ENCODE data around the gene GLRX2. TPM values are rescaled to one million over a fixed set of nuclear protein-coding genes. Genes with fewer than 3 reads are reported as not detected.
"Not testable (repeated sequence)": the region's sequence is repeated elsewhere in the genome, so short reads cannot be mapped to it uniquely, and the experiment has no call there.

The GLRX2 gene, protein sequence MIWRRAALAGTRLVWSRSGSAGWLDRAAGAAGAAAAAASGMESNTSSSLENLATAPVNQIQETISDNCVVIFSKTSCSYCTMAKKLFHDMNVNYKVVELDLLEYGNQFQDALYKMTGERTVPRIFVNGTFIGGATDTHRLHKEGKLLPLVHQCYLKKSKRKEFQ
- total RNA-seq (2014; rRNA removed; shearing (Covaris generic); ENCODE audit: low replicate concordance), result 58.9 and 161 TPM in 2 replicates

DNA sequence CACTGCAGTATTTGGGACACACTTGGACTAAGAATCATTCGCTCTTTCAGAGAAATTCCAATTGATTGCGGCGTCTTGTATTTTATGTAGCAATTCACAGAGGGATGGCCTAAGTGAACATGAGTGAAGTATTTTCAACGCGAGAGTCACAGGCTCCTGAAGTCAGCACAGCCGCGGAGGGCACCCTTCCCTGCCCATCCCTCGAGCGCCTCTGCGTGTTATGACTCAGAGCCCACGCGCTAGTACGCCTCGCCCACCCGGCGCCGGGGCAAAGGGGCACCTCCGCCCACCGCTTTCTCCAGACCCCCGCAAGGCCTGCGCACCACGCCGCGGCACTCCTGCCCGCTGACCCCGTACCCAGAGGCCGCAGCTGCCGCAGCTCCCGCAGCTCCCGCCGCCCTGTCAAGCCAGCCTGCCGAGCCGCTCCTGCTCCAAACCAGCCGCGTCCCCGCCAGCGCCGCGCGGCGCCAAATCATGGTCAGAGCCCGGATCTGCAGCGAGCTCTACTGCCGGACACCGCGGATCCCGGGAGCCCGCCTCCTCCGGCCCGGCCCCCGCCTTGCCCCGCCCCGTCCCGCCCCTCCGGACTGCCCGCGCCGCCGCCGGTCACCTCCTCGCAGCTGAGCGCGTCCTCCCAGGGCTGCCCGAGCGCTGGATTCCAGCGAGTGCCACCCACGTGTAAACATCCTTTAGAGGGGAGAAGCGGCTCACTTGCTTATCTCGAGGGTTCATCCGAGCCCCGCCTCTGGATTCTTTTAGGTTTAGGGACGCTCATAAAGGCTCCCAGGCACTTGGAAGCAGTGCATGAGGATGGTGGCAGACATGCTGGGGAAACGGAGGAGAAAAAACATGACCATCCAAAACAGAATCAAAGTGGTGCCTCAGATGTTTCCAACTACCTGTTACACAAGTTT, at the start of gene GLRX2:
Gene GLRX2 (minus strand): TSS at position 508 of the 914 bp plus-strand sequence. CDS start 32 bp downstream, at position 476.
- no peaks in the 10 kb centered on the region for H3K9me3 ChIP-seq
- H3K4me3 ChIP-seq, result peak within 1 kb of the TSS; percentile 80
- H3K36me3 ChIP-seq, result peaks cover 8% of the 10 kb centered on the region
- H3K27me3 ChIP-seq, result no peaks in the 10 kb centered on the region
- DNase-seq, result peak; percentile 94

DNA sequence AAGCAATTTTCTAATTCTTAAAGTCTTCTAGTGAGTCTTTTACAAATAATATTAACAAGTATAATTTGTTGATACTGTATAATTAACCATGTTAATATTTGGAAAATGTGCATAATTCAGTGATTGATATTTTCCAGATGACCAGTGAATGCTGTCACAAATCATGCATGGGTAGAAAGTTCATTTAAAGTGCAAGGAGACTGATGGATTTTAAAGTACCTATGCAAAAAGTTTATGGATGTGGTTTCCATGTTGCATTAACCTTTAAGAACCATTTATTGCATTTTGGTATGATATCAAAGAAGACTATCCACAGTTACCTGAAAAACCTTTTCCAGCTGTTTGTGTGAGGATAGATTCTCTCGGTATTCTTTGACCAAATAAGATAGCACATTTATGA, 39.8 kb upstream of the GLRX2 start:
- no peak for DNase-seq
- Histone ChIP-seq H3K27me3 (no peaks in the 10 kb centered on the region), H3K36me3 (peaks cover 64% of the 10 kb centered on the region), H3K4me3 (no peak overlapping the region), H3K9me3 (no peaks in the 10 kb centered on the region)

DNA sequence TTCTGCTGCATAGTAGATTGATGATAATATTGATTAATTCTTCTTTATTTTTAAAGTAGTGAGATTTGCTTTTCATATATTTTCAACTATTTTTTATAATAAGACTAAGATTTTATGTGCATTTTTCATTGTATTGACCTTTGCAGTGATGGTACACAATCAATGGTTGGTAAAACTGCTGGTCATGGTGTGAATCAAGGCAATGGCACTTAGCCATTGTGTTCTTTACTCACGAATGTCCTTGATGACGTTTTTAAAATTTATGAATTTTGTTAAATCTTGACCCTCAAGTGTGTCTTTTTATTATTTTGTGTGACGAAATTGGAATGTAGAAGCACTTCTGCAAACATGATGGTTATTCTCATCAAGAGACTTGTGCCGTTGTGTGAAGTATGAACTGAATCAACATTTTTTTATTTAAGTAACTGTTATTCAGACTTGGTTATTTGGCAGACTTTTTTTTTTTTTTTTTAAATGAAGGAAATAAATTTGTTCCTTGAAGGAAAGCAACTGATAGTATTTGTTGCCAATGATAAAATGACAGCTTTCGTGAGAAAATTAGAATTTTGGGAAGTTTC, 39.2 kb upstream of the GLRX2 start:
- H3K27me3 ChIP-seq, result no peaks in the 10 kb centered on the region
- H3K9me3 ChIP-seq, result no peaks in the 10 kb centered on the region
- no peak for DNase-seq
- no peak overlapping the region for H3K4me3 ChIP-seq
- H3K36me3 ChIP-seq, result peaks cover 68% of the 10 kb centered on the region

DNA sequence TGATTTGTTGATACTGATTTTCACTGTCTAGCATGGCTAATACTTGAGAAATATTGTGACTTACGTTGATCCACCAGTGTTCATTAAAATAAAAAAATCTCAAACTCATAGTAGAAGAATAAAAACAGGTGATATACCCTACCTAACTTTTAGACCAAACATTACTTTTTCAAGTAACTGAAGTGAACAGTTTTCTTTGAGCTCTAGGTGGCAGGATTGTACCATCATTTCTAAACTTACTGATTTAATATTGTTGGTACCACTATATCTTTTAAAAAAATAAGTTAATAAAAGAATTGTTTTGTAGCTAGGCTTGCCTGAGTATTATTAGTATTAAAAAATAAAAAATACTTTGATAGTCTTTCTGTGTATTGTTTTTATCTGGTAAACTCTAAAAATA, 38.1 kb upstream of the GLRX2 start:
- Histone ChIP-seq H3K9me3 (no peaks in the 10 kb centered on the region), H3K36me3 (peaks cover 70% of the 10 kb centered on the region), H3K4me3 (no peak overlapping the region), H3K27me3 (no peaks in the 10 kb centered on the region)
- no peak for DNase-seq

DNA sequence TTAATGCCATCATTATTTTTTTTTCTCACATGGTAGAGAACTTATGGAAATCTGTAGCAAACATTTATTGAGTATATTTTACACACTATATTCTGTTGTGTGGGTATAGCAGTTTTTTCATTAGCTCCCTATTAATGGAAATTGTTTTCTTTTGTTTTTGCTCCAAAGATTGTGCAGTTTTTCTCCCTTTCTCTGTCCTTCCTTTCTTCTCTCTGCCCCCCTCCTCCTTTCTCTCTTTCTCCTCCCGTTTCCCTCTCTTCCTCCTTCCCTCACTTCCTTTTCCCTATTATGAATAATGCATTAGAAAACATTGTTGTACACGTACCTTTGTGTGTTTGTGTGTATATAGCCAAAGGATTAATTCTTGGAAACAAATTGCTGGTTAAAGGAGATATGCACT, 37.2 kb upstream of the GLRX2 start:
- H3K4me3 ChIP-seq, result no peak overlapping the region
- H3K36me3 ChIP-seq, result peaks cover 68% of the 10 kb centered on the region
- H3K27me3 ChIP-seq, result no peaks in the 10 kb centered on the region
- no peaks in the 10 kb centered on the region for H3K9me3 ChIP-seq
- DNase-seq, result no peak

DNA sequence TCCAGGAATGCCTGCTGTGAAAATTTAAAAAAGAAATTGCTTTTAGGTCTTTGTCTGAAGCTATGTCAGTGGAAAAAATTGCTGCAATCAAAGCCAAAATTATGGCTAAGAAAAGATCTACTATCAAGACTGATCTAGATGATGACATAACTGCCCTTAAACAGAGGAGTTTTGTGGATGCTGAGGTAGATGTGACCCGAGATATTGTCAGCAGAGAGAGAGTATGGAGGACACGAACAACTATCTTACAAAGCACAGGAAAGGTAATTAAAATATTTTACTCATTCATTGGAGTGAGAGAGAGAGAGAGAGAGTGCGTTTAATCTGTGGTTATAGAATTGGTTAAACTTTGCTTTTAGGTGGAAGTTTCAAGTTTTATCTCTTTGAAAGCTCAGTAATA, 36.6 kb upstream of the GLRX2 start:
- Histone ChIP-seq H3K36me3 (peaks cover 66% of the 10 kb centered on the region), H3K4me3 (no peak overlapping the region), H3K27me3 (no peaks in the 10 kb centered on the region), H3K9me3 (no peaks in the 10 kb centered on the region)
- DNase-seq, result no peak

DNA sequence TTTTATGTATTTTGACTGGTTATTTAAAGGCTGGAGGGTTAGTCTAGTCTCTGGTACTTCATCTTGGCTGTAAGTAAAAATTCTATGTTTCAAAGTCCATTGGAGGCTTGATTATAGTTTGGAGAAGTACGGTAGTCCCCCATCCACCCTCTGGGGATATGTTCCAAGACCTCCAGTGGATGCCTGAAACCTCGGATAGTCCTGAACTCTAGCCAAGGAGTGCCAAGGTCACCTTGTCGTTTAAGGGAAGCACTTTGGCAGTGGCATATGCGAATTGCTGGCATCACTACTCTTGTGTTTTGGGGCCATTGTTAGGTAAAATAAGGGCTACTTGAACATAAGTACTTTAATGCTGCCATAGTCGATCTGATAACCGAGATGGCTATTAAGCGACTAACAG, 35.0 kb upstream of the GLRX2 start:
- no peaks in the 10 kb centered on the region for H3K27me3 ChIP-seq
- peaks cover 67% of the 10 kb centered on the region for H3K36me3 ChIP-seq
- H3K4me3 ChIP-seq, result no peak overlapping the region
- H3K9me3 ChIP-seq, result no peaks in the 10 kb centered on the region
- no peak for DNase-seq

DNA sequence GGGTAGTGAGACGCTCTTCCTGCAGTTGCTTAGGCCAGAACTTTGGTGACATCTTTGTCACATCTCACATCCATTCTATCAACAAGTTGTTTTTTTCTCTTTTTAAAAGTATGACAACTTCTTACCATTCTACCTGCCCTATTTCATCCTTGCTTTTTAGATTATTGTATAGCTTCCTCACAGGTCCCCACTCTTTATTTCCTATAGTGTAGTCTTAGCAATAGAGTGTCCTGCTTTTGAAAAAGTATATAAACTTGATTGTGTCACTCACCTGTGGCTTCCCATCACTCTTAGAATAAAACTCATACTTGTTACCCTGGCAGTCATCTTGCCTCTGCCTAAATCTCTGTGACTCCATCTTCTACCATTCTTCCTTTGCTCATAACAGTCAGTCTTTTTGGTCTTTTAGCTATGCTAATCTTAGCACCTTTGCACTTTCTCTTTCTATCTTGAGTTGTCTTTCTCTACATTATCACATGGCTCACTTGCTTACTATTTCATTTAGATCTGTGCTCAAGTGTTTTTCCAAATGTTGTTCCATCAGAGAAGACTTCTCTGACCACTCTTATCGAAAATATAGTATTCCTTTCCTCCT, 26.1 kb upstream of the GLRX2 start:
- peaks cover 53% of the 10 kb centered on the region for H3K36me3 ChIP-seq
- H3K4me3 ChIP-seq, result no peak overlapping the region
- DNase-seq, result no peak
- H3K9me3 ChIP-seq, result no peaks in the 10 kb centered on the region
- H3K27me3 ChIP-seq, result no peaks in the 10 kb centered on the region

DNA sequence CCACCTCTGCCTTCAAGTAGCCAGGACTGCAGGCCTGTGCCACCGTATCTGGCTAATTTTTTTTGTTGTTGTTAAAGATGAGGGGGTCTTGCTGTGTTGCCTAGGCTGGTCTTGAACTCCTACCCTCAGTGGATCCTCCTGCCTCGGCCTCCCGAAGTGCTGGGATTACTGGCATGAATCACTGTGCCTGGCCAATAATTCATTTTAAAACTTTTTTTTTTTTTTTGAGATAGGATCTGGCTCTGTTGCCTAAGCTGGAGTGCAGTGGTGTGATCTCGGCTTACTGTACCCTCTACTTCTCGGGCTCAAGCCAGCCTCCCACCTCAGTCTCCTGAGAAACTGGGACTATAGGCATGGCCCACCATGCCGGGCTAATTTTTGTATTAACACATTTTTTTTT, 20.2 kb upstream of the GLRX2 start:
- no peaks in the 10 kb centered on the region for H3K27me3 ChIP-seq
- peaks cover 36% of the 10 kb centered on the region for H3K36me3 ChIP-seq
- DNase-seq, result no peak
- H3K4me3 ChIP-seq, result no peak overlapping the region
- no peaks in the 10 kb centered on the region for H3K9me3 ChIP-seq

DNA sequence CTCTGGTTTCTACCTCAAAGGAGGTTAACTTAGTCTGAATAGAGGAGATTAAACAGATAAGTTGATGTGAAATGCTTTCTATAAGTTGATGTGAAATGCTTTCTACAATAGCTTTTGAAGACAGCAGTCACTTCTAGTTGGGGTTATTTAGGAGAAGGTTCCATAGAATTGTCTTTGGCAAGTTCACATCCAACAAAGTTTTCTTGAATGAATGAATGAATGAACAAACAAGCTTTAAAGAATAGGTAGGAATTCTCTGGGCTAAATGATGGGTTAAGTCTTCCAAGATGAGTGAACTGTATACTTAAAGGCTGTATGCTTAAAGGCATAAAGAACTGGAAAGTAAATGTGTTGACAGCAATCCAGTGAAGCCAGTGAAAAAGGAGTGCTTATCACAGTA, 18.5 kb upstream of the GLRX2 start:
- DNase-seq, result no peak
- H3K4me3 ChIP-seq, result peak overlapping the region; percentile 96

DNA sequence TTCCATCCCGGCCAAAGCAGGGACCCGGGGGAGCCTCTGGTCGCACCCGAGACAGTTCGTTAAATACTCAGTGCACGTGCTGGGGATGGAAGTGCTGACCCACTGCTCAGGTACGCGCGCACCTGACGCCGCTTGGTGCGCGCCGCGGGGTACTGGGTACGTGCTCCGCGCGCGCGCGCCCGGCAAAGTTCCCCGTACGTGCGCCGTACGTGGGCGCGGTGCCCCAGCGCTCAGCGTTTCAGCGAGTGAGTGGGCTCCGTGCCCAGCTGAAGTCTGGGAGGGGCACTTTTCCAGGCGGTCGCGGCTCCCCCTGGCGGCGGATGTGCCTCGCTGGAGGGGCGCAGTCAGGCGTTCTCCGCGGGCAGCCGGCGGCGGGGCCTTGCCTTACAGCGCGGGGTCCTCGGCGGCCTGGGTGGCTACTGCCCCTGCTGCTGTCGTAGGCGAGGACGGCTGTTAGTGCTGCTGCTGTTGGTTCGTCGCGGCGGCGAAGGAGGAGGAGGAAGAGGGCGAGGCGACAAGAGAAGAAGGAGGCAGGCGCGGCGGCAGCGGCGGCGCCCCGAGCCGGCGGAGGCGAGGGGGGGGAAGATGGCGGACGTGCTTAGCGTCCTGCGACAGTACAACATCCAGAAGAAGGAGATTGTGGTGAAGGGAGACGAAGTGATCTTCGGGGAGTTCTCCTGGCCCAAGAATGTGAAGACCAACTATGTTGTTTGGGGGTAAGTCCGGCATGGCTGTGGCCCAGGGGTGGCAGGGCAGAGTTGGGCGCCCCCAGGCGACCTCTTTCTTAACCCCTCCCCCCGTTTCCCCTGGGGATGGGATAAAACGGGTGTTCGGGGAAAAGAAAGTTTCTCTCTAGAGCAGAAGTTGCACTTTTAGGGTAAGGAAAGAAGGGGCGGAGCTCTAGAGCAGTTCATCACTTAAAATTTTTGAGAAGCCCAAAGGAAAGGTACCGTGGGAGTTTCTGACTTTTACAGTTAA, 16.7 kb upstream of the GLRX2 start, which contains the start of gene CDC73:
Gene CDC73 (plus strand): TSS at position 416 of the 978 bp plus-strand sequence. CDS start 170 bp downstream, at position 586.
- H3K27me3 ChIP-seq, result no peaks in the 10 kb centered on the region
- H3K36me3 ChIP-seq, result peaks cover 23% of the 10 kb centered on the region
- peak within 1 kb of the TSS; percentile 96 for H3K4me3 ChIP-seq
- peak; percentile 99 for DNase-seq
- H3K9me3 ChIP-seq, result no peaks in the 10 kb centered on the region

More for the DNA sequence above, 18.5 kb upstream of the GLRX2 start:
- H3K36me3 ChIP-seq, result peaks cover 31% of the 10 kb centered on the region
- H3K27me3 ChIP-seq, result no peaks in the 10 kb centered on the region
- H3K9me3 ChIP-seq, result no peaks in the 10 kb centered on the region

DNA sequence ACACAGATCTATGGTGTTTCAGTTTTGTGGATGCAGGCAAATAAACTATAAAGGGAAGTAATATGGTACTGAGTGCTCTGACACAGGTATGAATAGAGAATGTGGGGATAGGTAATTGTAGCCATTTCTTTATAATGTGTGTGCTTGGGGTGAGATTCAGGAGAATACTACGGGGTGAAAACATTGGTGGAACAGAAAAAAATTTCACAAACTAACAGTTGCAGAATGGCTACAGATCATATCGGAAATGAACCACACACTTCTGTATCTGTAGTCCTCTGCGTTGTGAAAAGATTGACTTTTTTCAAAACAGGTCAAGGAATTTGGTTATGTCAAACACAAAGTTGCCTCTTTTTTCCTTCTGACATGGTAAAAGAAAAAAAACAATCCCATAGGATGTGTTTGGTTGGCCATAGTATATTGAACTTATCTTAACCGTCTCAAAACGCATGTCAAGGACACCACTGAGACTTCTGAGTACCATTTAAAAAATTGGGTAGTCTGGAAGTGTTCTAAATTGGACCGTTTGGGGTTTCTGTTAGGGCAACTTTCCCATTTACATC, 15.5 kb upstream of the GLRX2 start:
- Histone ChIP-seq H3K27me3 (no peaks in the 10 kb centered on the region), H3K36me3 (peaks cover 17% of the 10 kb centered on the region), H3K4me3 (peak overlapping the region; percentile 96), H3K9me3 (no peaks in the 10 kb centered on the region)
- no peak for DNase-seq

DNA sequence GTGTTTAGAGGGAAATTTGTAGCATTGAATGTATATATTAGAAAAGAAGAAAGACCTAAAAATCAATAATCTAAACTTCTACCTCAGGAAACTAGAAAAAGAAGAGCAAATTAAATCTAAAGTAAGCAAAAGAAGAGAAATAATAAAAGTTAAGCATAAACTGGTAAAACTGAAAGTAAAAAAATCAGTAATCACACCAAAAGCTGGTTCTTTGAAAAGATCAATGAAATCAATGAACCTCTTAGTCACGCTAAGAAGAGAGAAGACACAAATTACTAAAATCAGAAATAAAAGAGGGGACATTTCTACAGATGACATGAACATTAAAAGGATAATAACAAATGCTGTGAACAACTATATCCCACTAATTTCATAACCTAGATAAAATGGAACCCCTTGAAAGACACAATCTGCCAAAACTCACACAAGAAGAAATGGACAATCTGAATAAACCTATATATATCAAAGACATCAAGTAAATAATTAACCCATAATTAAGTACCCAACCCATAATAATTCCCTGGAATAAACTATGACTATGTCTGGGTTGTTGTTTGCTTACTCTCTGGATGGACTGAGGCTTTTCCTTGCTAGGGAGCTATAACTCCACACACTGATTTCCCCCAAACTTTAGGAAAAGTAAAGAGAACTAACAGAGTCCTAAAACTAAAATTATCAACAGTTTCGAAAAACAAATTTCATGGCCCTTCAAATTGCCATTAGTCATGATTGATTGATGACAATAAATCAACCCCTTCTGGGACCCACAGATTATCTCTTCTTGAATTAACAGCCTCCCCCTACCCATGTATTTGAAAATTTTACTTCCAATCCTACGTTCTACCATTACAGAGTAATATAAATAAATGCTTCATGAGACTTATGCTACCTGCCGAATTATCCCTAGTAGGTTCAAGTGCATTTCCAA, 13.9 kb upstream of the GLRX2 start:
- H3K36me3 ChIP-seq, result peaks cover 3% of the 10 kb centered on the region
- H3K9me3 ChIP-seq, result no peaks in the 10 kb centered on the region
- H3K27me3 ChIP-seq, result no peaks in the 10 kb centered on the region
- no peak overlapping the region for H3K4me3 ChIP-seq
- DNase-seq, result no peak

DNA sequence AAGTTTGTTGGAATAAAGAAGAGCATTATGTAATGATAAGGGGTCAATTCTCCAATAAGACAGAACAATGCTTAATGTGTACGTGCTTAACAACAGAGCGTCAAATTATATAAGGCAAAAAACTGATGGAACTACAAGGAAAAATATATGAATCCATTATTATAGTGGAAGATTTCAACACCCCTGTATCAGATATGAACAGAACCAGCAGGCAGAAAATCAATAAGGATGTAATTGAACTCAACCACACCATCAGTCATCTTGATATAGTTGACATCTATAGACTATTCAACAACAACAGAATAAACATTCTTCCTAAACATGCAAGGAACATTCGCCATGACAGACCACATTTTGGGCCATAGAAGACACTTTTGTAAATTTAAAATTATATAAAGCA, 13.0 kb upstream of the GLRX2 start:
- no peaks in the 10 kb centered on the region for H3K9me3 ChIP-seq
- H3K27me3 ChIP-seq, result no peaks in the 10 kb centered on the region
- no peak overlapping the region for H3K4me3 ChIP-seq
- no peak for DNase-seq
- H3K36me3 ChIP-seq, result no peaks in the 10 kb centered on the region

DNA sequence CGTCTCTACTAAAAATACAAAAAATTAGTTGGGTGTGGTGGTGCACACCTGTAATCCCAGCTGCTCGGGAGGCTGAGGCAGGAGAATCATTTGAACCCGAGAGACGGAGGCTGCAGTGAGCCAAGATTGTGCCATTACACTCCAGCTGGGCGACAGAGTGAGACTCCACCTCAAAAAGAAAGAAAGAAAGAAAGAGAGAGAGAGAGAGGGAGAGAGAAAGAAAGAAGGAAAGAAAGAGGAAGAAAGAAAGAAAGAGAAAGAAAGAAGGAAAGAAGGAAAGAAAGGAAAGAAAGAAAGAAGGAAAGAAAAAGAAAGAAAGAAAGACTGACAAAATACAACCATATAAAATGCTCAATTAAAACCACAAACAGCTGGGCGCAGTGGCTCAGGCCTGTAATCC, 12.0 kb upstream of the GLRX2 start:
- not testable (repeated sequence) for H3K4me3 ChIP-seq, H3K9me3 ChIP-seq

More for the DNA sequence above, 12.0 kb upstream of the GLRX2 start:
- H3K36me3 ChIP-seq, H3K27me3 ChIP-seq, DNase-seq: not testable (repeated sequence)

Data from MG63 (cell line).